Astrocyte of the hippocampus (primary cell): ENCODE data around the gene PPP1R14D.
"Not testable (repeated sequence)": the region's sequence is repeated elsewhere in the genome, so short reads cannot be mapped to it uniquely, and the experiment has no call there.

Source experiments
- DNase-seq: peaks from one replicate; pipeline ENCODE4 v3.0.0; 2011; ENCODE audit warnings: low read depth, low spot score

Gene PPP1R14D

GRCh38 chr15:40828447-40829036, at the start of gene PPP1R14D:
Gene PPP1R14D (minus strand): TSS chr15:40828708. CDS start chr15:40828641, 67 bp downstream.
- DNase-seq, result no peak

- no peak for DNase-seq
Measured at GRCh38 chr15:40877694-40878093, 49.2 kb upstream of the PPP1R14D start.

- DNase-seq, result no peak
Measured at GRCh38 chr15:40875991-40876730, 47.7 kb upstream of the PPP1R14D start.

GRCh38 chr15:40873694-40874561, 45.4 kb upstream of the PPP1R14D start, which contains the start of gene RHOV:
Gene RHOV (minus strand): TSS chr15:40874234. CDS start chr15:40874139, 95 bp downstream.
- DNase-seq, result peak; percentile 80

GRCh38 chr15:40872791-40873693, 44.5 kb upstream of the PPP1R14D start:
- DNase-seq, result no peak

- DNase-seq, result no peak
Measured at GRCh38 chr15:40871749-40872617, 43.5 kb upstream of the PPP1R14D start.

GRCh38 chr15:40870716-40871115, 42.2 kb upstream of the PPP1R14D start:
- DNase-seq, result no peak

- no peak for DNase-seq
Measured at GRCh38 chr15:40869686-40870085, 41.2 kb upstream of the PPP1R14D start.

- DNase-seq, result no peak
Measured at GRCh38 chr15:40867199-40867598, 38.7 kb upstream of the PPP1R14D start.

- no peak for DNase-seq
Measured at GRCh38 chr15:40863660-40864270, 35.3 kb upstream of the PPP1R14D start.

- not testable (repeated sequence) for DNase-seq
Measured at GRCh38 chr15:40861147-40861546, 32.6 kb upstream of the PPP1R14D start.

- peak; percentile 88 for DNase-seq
Measured at GRCh38 chr15:40859206-40859851, 30.8 kb upstream of the PPP1R14D start.

GRCh38 chr15:40858706-40859105, 30.2 kb upstream of the PPP1R14D start:
- DNase-seq, result no peak

- DNase-seq, result peak; percentile 86
Measured at GRCh38 chr15:40857601-40858341, 29.3 kb upstream of the PPP1R14D start.

GRCh38 chr15:40856746-40857145, 28.2 kb upstream of the PPP1R14D start:
- DNase-seq, result no peak

- no peak for DNase-seq
Measured at GRCh38 chr15:40855706-40856234, 27.3 kb upstream of the PPP1R14D start.

- DNase-seq, result no peak
Measured at GRCh38 chr15:40854161-40854560, 25.7 kb upstream of the PPP1R14D start.

GRCh38 chr15:40853241-40853890, 24.9 kb upstream of the PPP1R14D start:
- no peak for DNase-seq
